HepG2 (cell line): ENCODE results near the gene CCDC201. TPM values are rescaled to one million over a fixed set of nuclear protein-coding genes. Genes with fewer than 3 reads are reported as not detected.
A peak's percentile ranks its signal among the peaks of the same experiment; 100 is the strongest.

Source experiments
- AHR ChIP-seq: IDR thresholded peaks from 2 replicates; pipeline ENCODE4 v1.6.1; 2018; ENCODE audit warnings: missing genetic modification reagents, missing compliant biosample characterization
- E2F5 ChIP-seq: sonication (generic); formaldehyde crosslinking; conservative IDR thresholded peaks from 2 replicates; pipeline ENCODE4 v1.4.0; 2020; ENCODE audit warnings: missing genetic modification reagents
- ETV5 ChIP-seq: IDR thresholded peaks from 2 replicates; pipeline ENCODE4 v1.6.1; 2018; ENCODE audit warnings: missing biosample characterization, missing genetic modification reagents, inconsistent platforms, borderline replicate concordance
- EZH2 ChIP-seq: conservative IDR thresholded peaks from 2 replicates; pipeline ENCODE4 v1.6.1; 2012; ENCODE audit warnings: mild to moderate bottlenecking, low read depth, low read length, moderate library complexity
- JUND ChIP-seq: sonication (generic); formaldehyde crosslinking; IDR thresholded peaks from 2 replicates; pipeline ENCODE4 v1.8.0; 2022; ENCODE audit warnings: mild to moderate bottlenecking, missing genetic modification reagents
- MTA3 ChIP-seq: sonication (generic); formaldehyde crosslinking; IDR thresholded peaks from 2 replicates; pipeline ENCODE4 v1.4.0; 2020; ENCODE audit warnings: missing genetic modification reagents
- PRMT3 ChIP-seq: sonication (generic); formaldehyde crosslinking; IDR thresholded peaks from 2 replicates; pipeline ENCODE4 v1.8.1; 2022; ENCODE audit warnings: low read depth, mild to moderate bottlenecking, moderate library complexity, missing genetic modification reagents, borderline replicate concordance
- ZBTB40 ChIP-seq, 2 experiments: fragments of 450-650 bp in 1 of 2; sonication (generic) in 1 of 2; formaldehyde crosslinking in 1 of 2; IDR thresholded peaks; 2 replicates each; pipeline versions ENCODE4 v1.6.1 to v1.8.0; 2016 to 2022; ENCODE audit warnings: antibody characterized with exemption in 1 of 2, mild to moderate bottlenecking in 1 of 2, missing genetic modification reagents in 1 of 2
- polyA plus RNA-seq, 8 experiments: library from polyadenylated mRNA; depleted of rRNA in 3 of 8; stranded (reverse) in 7 of 8; unstranded in 1 of 8; fragments of >200 nt; fragmentation: Illumina TruSeq in 4 of 8; extraction: Trizol in 4 of 8; gene quantifications; 2 replicates each; pipeline versions ENCODE4 v1.2.1 to v1.2.3, GENCODE V29; 2011 to 2016; ENCODE audit warnings: low read depth in 4 of 8, missing spikeins in 1 of 8, mixed read lengths in 1 of 8; ENCODE audit not compliant: insufficient read depth in 1 of 8
- total RNA-seq, 5 experiments: library from RNA; depleted of rRNA; stranded (reverse); fragments of >200 nt; fragmentation: Illumina TruSeq; extraction: Trizol; gene quantifications; 2 replicates each; pipeline ENCODE4 v1.2.3, GENCODE V29; 2016; ENCODE audit warnings: low read depth in 1 of 5
- TF ChIP-seq, protein P1 (sequence below): sonication (generic); formaldehyde crosslinking; IDR thresholded peaks from 2 replicates; pipeline ENCODE4 v1.5.0; 2020; ENCODE audit warnings: mild to moderate bottlenecking, missing genetic modification reagents, moderate library complexity
- TF ChIP-seq, protein P2 (sequence below): sonication (generic); formaldehyde crosslinking; IDR thresholded peaks from 2 replicates; pipeline ENCODE4 v1.4.0; 2020; ENCODE audit warnings: missing genetic modification reagents

CCDC201 gene
- total and polyA plus RNA-seq, 2 of the 13 experiments (the other 11 are each of a cell fraction or from before 2014, with no cell fraction given): 0.92 TPM; not detected in 1

DNA sequence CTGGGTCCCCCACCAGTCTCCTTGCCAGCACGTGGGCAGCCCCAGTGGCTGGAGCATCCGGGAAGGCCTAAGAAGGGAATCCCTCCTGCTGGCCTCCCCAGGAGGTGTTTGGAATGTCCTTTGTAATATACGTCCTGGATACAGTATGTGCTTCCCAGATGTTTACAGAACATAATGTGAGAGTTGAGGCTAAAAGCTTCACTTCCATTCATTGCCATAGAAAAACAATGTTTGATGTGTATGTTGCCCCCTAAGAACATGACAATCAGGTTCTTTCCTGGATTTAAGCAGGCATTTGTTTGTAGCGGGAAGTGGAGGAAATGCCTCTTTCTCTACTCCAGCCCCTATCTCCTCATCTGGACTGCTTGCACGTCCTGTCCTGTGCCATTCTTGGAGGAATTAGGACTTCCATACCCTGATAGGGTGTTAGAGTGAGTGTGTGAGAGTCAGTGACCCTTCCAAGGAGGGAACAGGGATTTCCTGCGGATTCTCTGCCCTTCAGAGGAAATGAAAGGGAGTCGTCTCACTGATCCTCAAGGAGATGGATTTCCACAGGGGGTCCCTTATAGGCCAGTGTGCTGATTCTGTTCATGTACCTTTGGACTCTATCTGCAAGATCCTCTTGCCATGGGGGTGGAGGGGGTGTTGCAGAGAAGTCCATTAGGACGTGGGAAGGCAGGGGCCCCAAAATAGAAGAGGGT is 16.6 kb upstream of the CCDC201 start (continued):
- TF ChIP-seq, protein P1, sequence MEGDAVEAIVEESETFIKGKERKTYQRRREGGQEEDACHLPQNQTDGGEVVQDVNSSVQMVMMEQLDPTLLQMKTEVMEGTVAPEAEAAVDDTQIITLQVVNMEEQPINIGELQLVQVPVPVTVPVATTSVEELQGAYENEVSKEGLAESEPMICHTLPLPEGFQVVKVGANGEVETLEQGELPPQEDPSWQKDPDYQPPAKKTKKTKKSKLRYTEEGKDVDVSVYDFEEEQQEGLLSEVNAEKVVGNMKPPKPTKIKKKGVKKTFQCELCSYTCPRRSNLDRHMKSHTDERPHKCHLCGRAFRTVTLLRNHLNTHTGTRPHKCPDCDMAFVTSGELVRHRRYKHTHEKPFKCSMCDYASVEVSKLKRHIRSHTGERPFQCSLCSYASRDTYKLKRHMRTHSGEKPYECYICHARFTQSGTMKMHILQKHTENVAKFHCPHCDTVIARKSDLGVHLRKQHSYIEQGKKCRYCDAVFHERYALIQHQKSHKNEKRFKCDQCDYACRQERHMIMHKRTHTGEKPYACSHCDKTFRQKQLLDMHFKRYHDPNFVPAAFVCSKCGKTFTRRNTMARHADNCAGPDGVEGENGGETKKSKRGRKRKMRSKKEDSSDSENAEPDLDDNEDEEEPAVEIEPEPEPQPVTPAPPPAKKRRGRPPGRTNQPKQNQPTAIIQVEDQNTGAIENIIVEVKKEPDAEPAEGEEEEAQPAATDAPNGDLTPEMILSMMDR: no peak
- TF ChIP-seq E2F5 (CRISPR knock-in tag) (no peak), MTA3 (CRISPR knock-in tag) (no peak), ETV5 (CRISPR knock-in tag) (peak; percentile 1; the same call in 1 of the 2 replicates), AHR (CRISPR knock-in tag) (no peak), JUND (CRISPR knock-in tag) (peak; percentile 55; the same call in 1 of the 2 replicates), EZH2 (no peak), ZBTB40 (IDR thresholded peaks at IDR 0.05) (no peak), ZBTB40 (CRISPR knock-in tag; IDR thresholded peaks at IDR 0.05) (no peak), PRMT3 (no peak)
- TF ChIP-seq, protein P2, sequence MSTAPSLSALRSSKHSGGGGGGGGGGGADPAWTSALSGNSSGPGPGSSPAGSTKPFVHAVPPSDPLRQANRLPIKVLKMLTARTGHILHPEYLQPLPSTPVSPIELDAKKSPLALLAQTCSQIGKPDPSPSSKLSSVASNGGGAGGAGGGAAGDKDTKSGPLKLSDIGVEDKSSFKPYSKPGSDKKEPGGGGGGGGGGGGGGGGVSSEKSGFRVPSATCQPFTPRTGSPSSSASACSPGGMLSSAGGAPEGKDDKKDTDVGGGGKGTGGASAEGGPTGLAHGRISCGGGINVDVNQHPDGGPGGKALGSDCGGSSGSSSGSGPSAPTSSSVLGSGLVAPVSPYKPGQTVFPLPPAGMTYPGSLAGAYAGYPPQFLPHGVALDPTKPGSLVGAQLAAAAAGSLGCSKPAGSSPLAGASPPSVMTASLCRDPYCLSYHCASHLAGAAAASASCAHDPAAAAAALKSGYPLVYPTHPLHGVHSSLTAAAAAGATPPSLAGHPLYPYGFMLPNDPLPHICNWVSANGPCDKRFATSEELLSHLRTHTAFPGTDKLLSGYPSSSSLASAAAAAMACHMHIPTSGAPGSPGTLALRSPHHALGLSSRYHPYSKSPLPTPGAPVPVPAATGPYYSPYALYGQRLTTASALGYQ (CRISPR knock-in tag): no peak
